LNCaP clone FGC (cell line): Measurements from ENCODE around the gene ROBO1.

Experiments used
- DNase-seq: peaks from one replicate; pipeline ENCODE4 v3.0.0-alpha.2; 2011; ENCODE audit warnings: low read depth
- H3K4me3 ChIP-seq: 2 replicates; pipeline ENCODE4 v1.5.1; 2011; ENCODE audit warnings: mild to moderate bottlenecking, low read depth, low read length, control low read depth
- CTCF ChIP-seq: IDR thresholded peaks from 2 replicates; pipeline ENCODE4 v1.5.1; 2012; ENCODE audit warnings: mild to moderate bottlenecking; ENCODE audit not compliant: control insufficient read depth, insufficient read depth; ENCODE audit errors: extremely low read depth

Gene ROBO1

GRCh38 chr3:79067734-79068133 is 700.1 kb downstream of the ROBO1 start:
- no peak for DNase-seq
- no peak for TF ChIP-seq CTCF
- no peak overlapping the region for H3K4me3 ChIP-seq

GRCh38 chr3:79066481-79066880 is 701.3 kb downstream of the ROBO1 start:
- no peak for TF ChIP-seq CTCF

GRCh38 chr3:79063624-79064023 is 704.2 kb downstream of the ROBO1 start:
- no peak for DNase-seq
- TF ChIP-seq CTCF: no peak
- no peak overlapping the region for H3K4me3 ChIP-seq

More at GRCh38 chr3:79066481-79066880, 701.3 kb downstream of the ROBO1 start:
- DNase-seq: no peak
- no peak overlapping the region for H3K4me3 ChIP-seq

- no peak overlapping the region for H3K4me3 ChIP-seq
- no peak for DNase-seq
- TF ChIP-seq CTCF: no peak
Measured at GRCh38 chr3:79057756-79058155, 710.0 kb downstream of the ROBO1 start.

- TF ChIP-seq CTCF: no peak
- no peak overlapping the region for H3K4me3 ChIP-seq
- no peak for DNase-seq
Measured at GRCh38 chr3:79056498-79056897, 711.3 kb downstream of the ROBO1 start.

GRCh38 chr3:79052054-79052681 is 715.6 kb downstream of the ROBO1 start:
- no peak for TF ChIP-seq CTCF
- DNase-seq: no peak
- no peak overlapping the region for H3K4me3 ChIP-seq

- TF ChIP-seq CTCF: no peak
- no peak for DNase-seq
- H3K4me3 ChIP-seq: no peak overlapping the region
Measured at GRCh38 chr3:79047581-79047980, 720.2 kb downstream of the ROBO1 start.
